ENCODE measurements around the gene PLOD2.

DNA sequence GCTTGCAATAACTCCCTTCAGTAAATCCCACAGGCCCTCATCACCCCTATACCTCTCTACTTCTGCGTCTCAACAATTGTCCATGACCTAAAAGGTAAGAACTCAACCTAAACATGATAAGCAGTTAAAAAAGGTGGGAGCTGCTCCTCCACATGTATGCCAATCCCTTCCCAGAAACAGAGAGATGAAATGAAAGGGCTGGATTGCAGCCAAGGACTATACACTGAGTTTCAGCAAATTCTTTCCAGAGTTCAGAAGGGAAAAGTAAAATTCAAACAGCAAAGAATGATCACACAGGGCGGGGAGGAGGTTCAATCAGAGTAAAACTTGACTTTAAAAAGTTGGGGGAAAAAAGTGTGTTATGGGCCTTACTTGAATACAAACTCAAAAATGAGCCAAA lies 27.5 kb downstream of the PLOD2 start:
- no peak for TF ChIP-seq CTCF (conservative IDR thresholded peaks at IDR 0.05; ENCODE audit: low read length)
- TF ChIP-seq EZH2phosphoT487 (IDR thresholded peaks at IDR 0.05; ENCODE audit: borderline replicate concordance, low read depth, low read length), result no peak

All from OCI-LY7 (cell line).